Nucleus accumbens (tissue), 56 donors: ENCODE data around the gene TLR9.
"Not testable (repeated sequence)": the region's sequence is repeated elsewhere in the genome, so short reads cannot be mapped to it uniquely, and the experiment has no call there.

Experiments used
- DNase-seq, 56 donors: peaks; one replicate each; lab custom pipeline; 2025; lab: John Stamatoyannopoulos, UW

Gene TLR9, protein sequence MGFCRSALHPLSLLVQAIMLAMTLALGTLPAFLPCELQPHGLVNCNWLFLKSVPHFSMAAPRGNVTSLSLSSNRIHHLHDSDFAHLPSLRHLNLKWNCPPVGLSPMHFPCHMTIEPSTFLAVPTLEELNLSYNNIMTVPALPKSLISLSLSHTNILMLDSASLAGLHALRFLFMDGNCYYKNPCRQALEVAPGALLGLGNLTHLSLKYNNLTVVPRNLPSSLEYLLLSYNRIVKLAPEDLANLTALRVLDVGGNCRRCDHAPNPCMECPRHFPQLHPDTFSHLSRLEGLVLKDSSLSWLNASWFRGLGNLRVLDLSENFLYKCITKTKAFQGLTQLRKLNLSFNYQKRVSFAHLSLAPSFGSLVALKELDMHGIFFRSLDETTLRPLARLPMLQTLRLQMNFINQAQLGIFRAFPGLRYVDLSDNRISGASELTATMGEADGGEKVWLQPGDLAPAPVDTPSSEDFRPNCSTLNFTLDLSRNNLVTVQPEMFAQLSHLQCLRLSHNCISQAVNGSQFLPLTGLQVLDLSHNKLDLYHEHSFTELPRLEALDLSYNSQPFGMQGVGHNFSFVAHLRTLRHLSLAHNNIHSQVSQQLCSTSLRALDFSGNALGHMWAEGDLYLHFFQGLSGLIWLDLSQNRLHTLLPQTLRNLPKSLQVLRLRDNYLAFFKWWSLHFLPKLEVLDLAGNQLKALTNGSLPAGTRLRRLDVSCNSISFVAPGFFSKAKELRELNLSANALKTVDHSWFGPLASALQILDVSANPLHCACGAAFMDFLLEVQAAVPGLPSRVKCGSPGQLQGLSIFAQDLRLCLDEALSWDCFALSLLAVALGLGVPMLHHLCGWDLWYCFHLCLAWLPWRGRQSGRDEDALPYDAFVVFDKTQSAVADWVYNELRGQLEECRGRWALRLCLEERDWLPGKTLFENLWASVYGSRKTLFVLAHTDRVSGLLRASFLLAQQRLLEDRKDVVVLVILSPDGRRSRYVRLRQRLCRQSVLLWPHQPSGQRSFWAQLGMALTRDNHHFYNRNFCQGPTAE

DNA sequence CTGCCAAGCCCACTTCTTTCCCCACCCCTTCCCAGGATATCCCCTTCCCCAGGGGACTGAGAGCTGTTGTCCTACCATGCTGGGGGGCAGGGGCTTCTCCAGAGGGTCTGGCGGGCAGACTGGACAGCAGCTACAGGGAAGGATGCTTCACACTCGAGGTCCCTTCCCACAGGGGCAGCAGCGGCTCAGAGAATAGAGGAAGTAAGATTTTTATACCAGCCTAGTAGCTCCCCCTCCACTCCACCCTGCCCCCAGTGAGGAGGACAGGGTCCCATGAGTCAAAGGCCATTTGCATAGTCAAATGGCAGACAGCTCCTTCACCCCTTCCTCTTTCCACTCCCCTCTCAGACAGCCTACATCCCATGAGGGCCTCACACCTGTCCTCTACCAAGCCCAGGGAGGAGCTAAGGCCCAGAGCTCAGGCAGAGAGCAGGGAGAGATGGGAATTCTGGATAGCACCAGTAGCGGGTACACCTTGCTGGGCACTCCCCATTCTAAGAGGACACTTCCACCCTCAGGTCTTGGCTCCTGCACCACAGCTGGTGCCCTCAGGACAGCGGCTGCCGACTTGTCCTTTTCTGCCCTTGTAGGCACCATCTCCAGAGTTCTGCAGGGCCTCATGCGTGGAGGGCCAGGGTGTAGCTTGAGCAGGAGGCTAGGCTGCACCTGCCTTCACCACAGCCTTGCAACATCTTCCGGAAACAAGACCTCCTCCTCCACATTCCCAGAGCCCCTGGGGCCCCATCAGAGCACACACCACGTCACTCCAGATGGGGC, at the start of gene TLR9:
TLR9 (minus strand) TSS at position 194 of the 777 bp plus-strand sequence; CDS start at position 78, 116 bp downstream.
- no peak for DNase-seq

DNA sequence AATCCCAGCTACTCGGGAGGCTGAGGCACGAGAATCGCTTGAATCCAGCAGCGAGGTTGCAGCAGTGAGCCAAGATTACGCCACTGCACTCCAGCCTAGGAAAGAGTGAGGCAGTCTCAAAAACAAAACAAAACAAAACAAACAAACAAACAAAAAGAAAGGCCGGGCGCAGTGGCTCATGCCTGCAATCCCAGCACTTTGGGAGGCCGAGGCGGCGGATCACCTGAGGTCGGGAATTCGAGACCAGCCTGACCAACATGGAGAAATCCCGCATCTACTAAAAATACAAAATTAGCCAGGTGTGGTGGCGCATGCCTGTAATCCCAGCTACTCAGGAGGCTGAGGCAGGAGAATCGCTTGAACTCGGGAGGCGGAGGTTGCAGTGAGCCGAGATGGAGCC, 49.3 kb upstream of the TLR9 start:
- DNase-seq: not testable (repeated sequence)

DNA sequence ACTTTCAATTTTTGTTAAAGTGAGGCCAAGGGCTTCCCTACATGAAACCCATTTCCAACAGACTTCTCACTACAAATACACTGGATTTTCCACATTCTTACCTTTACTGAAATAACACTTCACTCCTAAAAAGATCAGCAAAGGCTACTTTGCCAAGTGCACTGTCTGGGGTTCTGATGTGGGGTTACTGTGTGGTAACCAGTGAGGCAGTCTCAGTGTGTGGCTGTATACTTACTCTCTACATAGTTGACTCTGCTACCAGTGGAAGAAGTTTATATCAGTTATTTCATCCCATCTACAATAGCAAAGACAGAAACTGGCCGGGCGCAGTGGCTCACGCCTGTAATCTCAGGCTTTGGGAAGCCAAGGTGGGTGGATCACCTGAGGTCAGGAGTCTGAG, 47.4 kb upstream of the TLR9 start:
- no peak for DNase-seq

DNA sequence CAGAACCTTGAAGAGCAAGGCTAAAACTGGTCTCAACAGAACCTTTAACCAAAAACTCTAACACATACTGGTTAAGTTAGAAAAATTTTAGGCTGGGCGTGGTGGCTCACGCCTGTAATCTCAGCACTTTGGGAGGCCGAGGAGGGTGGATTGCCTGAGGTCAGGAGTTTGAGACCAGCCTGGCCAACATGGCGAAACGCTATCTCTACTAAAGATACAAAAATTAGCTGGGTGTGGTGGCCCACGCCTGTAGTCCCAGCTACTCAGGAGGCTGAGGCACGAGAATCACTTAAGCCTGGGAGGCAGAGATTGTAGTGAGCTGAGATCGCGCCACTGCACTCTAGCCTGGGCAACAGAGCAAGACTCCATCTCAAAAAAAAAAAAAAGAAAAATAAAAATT, 46.7 kb upstream of the TLR9 start:
- DNase-seq: not testable (repeated sequence)

DNA sequence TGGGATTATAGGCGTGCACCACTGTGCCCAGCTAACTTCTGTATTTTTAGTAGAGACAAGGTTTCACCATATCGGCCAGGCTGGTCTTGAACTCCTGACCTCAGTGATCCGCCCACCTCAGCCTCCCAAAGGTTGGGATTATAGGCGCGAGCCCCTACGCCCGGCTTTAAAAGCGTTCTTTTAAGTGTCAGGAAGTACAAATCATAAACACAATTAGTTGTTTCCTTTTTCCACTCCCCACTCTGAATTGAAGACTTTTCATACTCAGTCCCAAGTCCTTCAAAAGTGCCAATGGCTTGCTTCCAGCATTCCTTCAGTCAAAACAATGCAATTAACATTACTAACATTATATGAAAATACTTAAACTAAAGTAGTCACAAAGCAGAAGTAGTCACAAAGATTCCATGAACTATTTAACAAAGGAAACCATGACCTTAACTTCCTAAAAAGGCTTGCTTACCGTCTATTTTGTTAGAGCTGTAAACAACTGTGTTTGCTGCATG, 44.9 kb upstream of the TLR9 start:
- DNase-seq: no peak

DNA sequence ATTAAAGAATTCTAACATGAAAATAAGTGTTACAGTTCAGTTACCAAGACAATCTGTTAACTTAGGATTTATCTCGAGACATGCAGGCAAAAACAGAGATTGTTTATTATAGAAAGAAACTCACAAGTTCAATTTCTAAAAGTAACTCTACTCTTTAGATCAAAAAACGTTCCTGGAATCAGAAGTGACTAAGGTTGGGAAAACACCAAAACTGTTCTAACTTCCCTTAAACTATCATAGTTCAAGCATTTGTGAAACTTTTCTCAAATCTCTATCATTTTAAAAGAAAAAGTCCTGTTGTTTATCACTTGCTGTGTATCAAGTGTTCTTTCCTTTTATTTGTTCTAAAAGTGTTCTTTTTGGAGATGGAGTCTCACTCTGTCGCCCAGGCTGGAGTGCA, 44.3 kb upstream of the TLR9 start:
- DNase-seq: no peak

DNA sequence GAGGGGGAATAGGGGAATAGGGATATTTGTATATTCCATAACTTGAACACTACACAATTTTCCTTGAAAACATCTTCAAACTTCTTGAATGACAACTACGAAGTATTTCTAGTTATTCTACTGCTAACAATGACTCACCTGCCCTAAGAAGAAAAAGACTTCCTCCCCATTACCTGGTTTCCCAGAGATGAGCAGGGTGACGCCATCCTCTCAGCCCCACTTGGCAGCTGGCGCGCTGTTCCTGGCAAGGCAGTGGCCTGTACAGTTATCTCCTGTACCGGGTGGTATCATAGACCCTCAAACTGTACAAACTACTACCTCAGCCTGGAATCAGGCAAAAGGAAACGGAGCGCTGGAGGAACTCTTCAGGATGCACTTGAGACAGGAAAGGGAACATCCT, 42.6 kb upstream of the TLR9 start:
- DNase-seq: peak in 4 of 56 donors; percentile 19 to 42 (median 22)

DNA sequence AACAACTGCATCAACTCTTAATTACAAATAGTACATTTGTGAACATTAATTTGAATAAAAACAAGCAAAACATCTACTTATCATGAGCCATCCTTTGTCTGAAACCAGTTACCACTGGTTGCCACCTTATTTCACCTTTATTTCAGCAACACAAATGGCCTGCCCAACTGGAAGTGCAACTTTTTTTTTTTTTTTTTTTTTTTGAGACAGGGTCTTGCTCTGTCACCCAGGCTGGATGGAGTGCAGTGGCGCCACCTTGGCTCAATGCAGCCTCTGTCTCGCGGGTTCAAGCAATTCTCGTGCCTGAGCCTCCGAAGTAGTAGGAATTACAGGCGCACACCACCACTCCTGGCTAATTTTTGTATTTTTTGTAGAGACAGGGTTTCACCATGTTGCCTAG, 39.9 kb upstream of the TLR9 start:
- DNase-seq: no peak

DNA sequence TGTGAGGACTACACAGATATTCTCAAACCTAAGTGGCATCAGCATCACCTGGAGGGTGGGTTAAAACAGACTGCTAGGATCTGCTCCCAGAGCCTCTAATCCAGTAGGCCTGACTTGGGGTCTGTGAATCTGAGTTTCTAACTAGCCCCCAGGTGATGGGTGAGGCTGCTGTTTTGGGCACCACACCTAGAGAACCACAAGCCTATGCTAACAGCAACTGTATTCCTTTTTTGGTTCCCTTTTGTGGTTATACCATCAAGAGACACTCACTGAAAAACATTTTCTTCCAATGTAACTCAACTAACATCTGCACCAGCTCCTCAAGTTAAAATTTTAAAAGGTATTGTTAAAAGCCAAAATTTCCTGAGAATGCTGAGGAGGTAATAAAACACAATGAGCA, 37.0 kb upstream of the TLR9 start:
- no peak for DNase-seq

DNA sequence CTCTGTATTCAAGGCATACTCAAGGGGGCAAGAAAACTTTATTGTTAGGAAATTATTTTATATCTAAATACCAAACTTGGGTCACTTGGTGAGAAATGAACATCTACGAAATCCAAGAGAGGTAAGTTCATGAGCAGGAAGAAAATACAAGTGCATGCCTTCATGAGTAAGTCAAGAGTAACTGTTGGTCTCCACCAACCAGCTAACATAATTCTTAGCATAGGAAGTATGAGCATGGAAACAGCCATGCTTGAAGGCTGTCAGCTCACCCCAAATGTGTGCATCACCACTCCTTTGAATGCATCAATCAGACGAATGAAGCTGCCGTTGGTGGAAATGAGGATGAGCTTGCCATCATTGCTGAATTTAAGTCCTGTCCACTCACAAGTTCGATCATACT, 34.0 kb upstream of the TLR9 start:
- DNase-seq: no peak

DNA sequence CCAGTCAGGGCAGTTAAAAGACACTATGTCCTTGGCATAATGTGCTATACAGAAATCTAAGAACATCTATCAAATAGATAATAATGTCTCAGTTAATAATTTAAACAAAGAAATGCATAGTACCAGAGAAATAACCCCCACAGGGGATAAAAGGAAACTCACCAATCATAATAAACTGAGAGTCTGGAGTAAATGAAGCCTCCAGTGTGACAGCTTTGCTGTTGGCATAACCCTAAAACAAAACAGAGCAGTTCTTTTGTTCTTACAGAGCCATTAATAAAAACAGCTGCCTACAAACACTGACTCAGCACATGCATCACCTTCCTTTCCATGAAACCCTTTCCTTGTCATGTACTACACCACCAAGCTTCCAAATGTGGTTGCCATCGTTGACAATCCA, 33.6 kb upstream of the TLR9 start:
- no peak for DNase-seq

DNA sequence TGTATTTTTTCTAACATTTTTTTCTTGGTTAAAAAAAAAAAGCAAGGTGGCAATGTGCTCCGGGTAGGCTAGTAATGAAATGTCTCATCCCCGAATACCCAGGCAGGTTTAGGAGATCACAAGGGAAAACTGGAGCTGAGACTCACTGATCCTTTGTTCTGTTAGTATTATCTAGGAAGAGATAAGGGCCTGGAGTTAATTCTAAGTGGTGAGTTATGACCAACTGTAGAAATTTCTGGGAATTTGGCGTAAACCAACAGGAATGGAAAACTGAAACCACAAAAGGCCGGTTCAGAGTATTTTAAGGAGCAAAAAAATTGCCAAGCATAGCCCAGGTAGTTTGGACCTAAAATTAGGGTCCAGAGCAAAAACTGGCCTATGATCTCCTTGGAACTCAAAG, 32.5 kb upstream of the TLR9 start:
- DNase-seq: no peak

DNA sequence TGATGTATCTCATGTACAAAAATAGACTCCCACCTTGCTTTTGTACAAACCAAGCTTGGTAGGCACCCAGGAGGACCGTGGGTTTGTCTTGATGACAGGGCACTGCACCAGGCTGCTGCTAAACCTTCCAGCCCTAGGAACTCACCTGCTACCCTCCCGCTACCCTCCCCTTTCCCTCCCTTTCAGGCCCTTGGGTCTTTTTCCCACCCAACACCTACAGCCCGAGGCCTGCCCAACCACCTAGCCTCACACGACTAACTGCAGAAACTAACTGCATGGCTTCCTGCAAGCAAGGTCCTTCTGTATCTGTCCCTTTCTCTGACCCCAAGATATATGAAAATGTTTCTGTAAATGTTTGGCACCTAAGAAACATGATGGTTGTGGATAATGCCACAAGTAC, 31.2 kb upstream of the TLR9 start:
- no peak for DNase-seq

DNA sequence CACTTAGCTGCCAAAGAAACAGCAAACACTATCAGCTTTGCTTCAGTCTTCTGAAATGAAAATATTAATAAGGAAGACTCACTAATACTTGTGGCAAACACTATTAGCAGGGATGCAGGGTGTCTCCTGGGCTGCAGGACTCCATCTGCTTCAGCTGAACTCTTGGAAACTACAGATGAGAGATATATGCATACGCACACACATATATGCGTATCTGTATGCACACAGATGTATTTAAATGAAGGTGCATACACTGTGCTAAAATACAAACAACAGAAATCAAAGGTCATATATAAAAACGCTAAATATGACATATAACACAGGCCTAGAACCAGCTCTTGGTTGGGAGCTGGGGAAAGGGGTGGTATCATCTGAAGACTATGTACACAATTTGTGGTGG, 30.7 kb upstream of the TLR9 start:
- no peak for DNase-seq

DNA sequence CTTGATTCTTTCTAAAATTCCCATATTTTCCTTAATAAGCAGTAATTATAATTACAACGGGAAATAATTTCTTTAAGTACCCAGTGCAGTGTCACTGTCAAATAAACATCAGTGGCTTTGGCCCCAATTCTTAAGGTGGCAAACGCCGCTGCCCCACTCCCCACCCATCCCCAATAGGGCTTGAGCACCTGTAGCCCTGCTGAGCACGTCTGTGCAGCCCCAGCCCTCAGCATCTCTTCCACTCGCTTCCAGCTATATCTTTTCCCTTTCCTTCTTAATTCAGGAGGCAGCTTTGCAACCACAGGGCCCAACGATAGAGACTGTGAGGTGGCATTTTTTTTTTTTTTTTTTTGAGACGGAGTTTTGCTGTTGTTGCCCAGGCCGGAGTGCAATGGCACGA, 29.2 kb upstream of the TLR9 start:
- DNase-seq: no peak

DNA sequence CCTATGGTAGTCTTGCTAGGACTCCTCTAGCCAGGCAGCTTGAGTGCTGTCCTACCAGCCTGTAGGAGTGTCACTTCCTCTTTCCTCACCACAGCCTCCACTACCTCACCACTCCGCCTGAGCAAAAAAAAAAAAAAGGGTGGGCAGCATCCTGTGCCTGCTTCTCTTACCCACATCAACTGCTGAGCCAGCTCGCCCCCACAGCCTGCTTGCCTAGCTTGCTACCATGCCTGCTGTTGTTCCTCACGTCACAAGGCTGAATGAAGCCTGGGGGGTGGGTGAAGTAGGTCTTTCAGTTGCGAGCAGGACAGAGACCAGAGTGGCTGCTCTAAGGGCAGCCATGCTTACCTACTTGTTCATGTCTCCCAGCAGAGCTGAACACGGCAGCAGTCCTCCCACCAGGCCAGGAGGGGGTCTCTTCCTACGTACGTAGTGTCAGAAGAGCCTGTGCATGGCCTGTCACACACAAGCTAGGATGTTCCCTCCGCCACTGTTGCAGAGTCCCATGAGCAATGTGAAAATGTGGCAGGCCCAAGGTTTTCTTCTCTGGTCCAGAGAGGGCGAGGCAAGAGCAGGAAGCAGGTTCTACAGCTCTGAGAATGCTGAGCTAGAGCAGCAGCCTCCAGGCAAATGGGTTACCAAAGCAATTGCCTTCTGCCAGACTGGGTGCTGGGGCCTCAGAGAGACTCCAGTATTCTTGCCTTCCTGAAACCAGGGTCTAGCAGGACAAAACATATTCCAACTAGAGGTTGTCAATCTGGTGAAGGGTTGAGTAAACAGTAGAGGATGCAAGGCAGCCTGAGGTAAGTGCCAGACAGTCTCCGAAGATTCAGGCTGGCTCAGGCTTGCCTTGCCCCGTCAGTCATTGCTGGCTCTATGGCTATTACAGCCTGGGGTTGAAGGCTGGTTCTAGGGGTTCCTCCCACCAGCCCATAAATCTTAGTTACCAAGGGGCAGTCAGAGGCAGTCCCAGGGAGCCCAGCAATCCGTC, 28.2 kb upstream of the TLR9 start:
- DNase-seq: peak in 36 of 56 donors; percentile 15 to 83 (median 55)

DNA sequence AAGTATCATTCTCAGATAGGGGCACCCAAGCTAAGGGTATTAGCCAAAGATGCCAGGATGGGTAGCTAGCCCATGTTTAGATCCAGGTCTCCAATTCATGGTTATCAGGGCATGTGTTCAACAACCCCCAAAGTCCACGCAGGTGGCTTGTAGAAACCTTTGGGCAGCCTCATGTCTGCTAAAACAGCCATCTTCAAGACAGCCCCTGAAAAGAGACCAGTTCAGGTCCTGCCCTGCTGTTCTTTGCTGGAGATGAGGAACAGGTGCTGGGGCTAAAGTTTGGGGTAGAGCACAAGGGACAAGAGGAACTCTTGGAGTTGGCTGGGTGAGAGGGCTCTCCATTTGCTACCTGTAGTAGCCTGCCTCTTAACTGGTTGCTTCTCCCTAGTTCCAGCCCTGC, 24.7 kb upstream of the TLR9 start:
- DNase-seq: no peak

DNA sequence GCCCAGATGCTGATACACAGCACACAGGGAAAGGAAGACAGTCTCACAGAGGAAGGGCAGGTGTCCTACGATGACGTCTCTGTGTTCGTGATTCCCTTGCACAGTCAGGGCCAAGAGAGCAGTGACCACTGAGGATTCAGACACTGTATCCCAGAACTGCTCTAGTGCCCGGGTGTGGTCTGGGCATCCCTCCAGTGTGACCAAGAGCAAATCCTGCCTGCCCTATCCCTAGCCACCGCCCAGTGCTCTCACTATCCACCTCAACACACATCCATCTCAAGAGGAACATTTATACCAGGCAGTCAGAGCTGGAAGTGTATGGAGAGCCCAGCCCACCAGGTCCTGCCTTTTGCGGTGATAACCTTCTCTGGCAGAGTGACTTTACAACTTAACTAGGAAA, 24.2 kb upstream of the TLR9 start:
- no peak for DNase-seq
